ENCODE results near the gene FERMT3.

The FERMT3 gene

GRCh38 chr11:64211181-64211872 lies 4.8 kb downstream of the FERMT3 start:
- DNase-seq (ENCODE audit: extremely low read depth, low read depth) = no peak
- TF ChIP-seq, protein P1, sequence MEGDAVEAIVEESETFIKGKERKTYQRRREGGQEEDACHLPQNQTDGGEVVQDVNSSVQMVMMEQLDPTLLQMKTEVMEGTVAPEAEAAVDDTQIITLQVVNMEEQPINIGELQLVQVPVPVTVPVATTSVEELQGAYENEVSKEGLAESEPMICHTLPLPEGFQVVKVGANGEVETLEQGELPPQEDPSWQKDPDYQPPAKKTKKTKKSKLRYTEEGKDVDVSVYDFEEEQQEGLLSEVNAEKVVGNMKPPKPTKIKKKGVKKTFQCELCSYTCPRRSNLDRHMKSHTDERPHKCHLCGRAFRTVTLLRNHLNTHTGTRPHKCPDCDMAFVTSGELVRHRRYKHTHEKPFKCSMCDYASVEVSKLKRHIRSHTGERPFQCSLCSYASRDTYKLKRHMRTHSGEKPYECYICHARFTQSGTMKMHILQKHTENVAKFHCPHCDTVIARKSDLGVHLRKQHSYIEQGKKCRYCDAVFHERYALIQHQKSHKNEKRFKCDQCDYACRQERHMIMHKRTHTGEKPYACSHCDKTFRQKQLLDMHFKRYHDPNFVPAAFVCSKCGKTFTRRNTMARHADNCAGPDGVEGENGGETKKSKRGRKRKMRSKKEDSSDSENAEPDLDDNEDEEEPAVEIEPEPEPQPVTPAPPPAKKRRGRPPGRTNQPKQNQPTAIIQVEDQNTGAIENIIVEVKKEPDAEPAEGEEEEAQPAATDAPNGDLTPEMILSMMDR (IDR thresholded peaks at IDR 0.05; ENCODE audit: low read depth, low read length) = no peak

- TF ChIP-seq, protein P1 (IDR thresholded peaks at IDR 0.05; ENCODE audit: low read depth, low read length) = no peak
- DNase-seq (ENCODE audit: extremely low read depth, low read depth) = no peak
Measured at GRCh38 chr11:64216879-64217278, 10.4 kb downstream of the FERMT3 start.

DNA sequence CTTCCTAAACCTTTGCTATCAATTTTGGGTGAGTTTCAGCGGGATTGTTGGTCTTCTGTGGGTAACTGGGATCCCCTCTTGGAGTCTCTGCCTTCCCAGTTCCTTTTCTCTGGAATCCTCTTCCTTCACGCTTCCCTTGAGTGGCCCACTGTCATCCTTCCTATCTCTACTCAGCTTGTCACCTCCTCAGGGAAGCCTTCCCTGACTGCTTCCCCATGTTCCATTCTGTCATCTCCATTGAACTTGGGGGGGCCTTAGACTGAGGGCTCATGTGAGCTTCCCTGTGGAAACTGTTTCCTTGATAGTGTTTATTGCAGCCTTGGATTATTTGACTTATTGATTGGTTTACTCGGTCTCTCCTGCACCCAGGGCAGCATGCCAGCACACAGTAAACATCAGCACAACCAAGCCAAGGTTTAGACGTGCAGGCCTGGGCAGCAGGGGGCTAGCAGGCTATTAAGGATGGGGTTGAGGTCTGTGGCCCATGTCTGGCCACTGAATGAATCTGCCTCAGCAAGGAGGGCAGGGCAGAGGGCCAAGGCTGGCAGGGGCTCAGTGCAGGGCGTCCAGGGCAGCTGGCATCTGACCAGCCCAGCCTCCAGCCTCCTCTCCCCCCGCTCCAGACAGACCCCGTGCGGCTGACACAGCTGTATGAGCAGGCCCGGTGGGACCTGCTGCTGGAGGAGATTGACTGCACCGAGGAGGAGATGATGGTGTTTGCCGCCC lies 12.3 kb downstream of the FERMT3 start:
- TF ChIP-seq, protein P1 (IDR thresholded peaks at IDR 0.05; ENCODE audit: low read depth, low read length) = no peak
- DNase-seq (ENCODE audit: extremely low read depth, low read depth) = no peak

- TF ChIP-seq, protein P1 (IDR thresholded peaks at IDR 0.05; ENCODE audit: low read depth, low read length) = no peak
- DNase-seq (ENCODE audit: extremely low read depth, low read depth) = no peak
Measured at GRCh38 chr11:64219354-64219684, 12.8 kb downstream of the FERMT3 start.

GRCh38 chr11:64219755-64220154 lies 13.2 kb downstream of the FERMT3 start:
- DNase-seq (ENCODE audit: extremely low read depth, low read depth) = no peak
- TF ChIP-seq, protein P1 (IDR thresholded peaks at IDR 0.05; ENCODE audit: low read depth, low read length) = no peak

DNA sequence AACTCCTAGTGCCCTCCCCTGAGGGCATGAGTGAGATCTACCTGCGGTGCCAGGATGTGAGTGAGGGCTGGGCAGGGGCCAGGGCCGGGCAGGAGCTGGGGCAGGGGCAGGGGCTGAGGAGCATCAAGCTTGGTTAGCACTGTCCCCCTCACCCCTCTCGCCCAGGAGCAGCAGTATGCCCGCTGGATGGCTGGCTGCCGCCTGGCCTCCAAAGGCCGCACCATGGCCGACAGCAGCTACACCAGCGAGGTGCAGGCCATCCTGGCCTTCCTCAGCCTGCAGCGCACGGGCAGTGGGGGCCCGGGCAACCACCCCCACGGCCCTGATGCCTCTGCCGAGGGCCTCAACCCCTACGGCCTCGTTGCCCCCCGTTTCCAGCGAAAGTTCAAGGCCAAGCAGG lies 13.8 kb downstream of the FERMT3 start:
- DNase-seq (ENCODE audit: extremely low read depth, low read depth) = no peak
- TF ChIP-seq, protein P1 (IDR thresholded peaks at IDR 0.05; ENCODE audit: low read depth, low read length) = no peak

- no peak for DNase-seq (ENCODE audit: extremely low read depth, low read depth)
- TF ChIP-seq, protein P1 (IDR thresholded peaks at IDR 0.05; ENCODE audit: low read depth, low read length) = no peak
Measured at GRCh38 chr11:64220798-64221197, 14.3 kb downstream of the FERMT3 start.
